ENCODE data around the gene SH3BP2.

DNA sequence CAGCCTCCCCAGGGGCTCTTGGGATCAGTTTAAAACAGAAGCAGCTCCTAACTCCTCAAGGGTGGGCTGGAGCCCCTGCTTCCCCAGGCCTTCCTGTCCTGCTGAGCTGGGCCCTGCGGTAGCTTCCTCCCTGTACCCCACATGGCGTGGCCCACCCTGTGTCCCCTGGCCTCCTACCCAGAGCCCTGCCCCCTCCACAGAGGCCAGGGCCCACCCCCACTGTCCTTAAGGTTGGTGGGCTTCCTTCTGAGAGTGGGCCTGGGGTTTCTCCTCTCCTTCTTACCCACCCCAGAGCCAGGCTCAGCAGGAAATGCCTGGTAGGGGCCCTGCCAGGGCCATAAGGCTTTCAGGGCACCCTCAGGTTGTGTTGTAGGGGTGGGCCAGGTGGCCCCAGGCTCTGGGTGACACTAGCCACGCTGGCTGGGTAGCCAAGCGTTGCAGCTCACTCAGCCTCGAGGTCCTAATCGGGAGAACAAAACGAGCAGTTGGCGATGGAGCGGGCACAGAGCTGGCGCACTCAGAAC lies 11.6 kb downstream of the SH3BP2 start:
- TF ChIP-seq EZH2 (IDR thresholded peaks at IDR 0.05): no peak
- no peak for TF ChIP-seq EZH2phosphoT487 (IDR thresholded peaks at IDR 0.05; ENCODE audit: borderline replicate concordance)
- TF ChIP-seq EGR1 (IDR thresholded peaks at IDR 0.05; ENCODE audit: low read depth): no peak
